Epithelial cell of proximal tubule (primary cell): ENCODE measurements around the gene VWA3A. TPM values are rescaled to one million over a fixed set of nuclear protein-coding genes. Genes with fewer than 3 reads are reported as not detected.
"Not testable (repeated sequence)": the region's sequence is repeated elsewhere in the genome, so short reads cannot be mapped to it uniquely, and the experiment has no call there.

Source experiments
- DNase-seq: peaks from one replicate; pipeline ENCODE4 v3.0.0-alpha.2; 2011; ENCODE audit warnings: low read depth
- H3K4me3 ChIP-seq: 2 replicates; pipeline ENCODE4 v1.5.1; 2011; ENCODE audit warnings: low read depth, mild to moderate bottlenecking, low read length
- total RNA-seq: library from RNA; depleted of rRNA; stranded (reverse); fragments of >200 nt; gene quantifications from 2 replicates; pipeline ENCODE4 v1.2.3, GENCODE V29; 2015
- TF ChIP-seq, protein P1 (sequence below): conservative IDR thresholded peaks from 2 replicates; pipeline ENCODE4 v1.5.1; 2012; ENCODE audit warnings: low read depth, mild to moderate bottlenecking, low read length

VWA3A gene
- total RNA-seq, 1 donor from 2014 or later = under 0.01 TPM

DNA sequence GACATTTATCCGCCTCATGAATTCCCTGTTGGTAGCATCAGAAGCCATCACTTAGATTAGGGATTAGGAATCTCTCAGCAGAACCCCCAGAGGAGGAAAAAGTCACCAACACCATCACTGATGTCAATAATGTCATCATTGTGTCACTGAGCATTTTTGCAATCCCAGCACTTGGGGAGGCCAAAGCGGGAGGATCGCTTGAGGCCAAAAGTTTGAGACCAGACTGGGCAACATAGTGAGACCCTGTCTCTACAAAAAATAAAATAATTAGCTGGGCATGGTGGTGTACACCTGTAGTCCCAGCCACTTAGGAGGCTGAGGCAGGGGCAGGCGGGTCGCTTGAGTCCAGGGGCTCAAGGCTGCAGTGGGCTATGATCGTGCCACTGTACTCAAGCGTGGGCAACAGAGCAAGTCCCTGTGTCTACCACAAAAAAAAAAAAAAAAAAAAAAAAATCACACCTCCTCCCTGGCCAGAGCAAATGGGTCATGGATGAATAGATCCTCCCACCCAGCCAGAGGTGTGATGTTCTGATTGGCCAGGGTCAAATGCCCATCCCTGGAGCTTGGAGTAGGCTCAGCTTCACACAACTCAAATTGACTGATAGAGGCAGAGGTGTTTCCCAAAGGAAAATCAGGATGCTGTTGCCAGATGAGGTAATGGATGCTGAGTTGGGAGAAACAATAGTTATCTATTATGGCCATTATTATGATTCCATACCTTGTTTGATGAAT, 31.6 kb downstream of the VWA3A start:
- DNase-seq = no peak
- no peak overlapping the region for H3K4me3 ChIP-seq
- TF ChIP-seq, protein P1, sequence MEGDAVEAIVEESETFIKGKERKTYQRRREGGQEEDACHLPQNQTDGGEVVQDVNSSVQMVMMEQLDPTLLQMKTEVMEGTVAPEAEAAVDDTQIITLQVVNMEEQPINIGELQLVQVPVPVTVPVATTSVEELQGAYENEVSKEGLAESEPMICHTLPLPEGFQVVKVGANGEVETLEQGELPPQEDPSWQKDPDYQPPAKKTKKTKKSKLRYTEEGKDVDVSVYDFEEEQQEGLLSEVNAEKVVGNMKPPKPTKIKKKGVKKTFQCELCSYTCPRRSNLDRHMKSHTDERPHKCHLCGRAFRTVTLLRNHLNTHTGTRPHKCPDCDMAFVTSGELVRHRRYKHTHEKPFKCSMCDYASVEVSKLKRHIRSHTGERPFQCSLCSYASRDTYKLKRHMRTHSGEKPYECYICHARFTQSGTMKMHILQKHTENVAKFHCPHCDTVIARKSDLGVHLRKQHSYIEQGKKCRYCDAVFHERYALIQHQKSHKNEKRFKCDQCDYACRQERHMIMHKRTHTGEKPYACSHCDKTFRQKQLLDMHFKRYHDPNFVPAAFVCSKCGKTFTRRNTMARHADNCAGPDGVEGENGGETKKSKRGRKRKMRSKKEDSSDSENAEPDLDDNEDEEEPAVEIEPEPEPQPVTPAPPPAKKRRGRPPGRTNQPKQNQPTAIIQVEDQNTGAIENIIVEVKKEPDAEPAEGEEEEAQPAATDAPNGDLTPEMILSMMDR = no peak

DNA sequence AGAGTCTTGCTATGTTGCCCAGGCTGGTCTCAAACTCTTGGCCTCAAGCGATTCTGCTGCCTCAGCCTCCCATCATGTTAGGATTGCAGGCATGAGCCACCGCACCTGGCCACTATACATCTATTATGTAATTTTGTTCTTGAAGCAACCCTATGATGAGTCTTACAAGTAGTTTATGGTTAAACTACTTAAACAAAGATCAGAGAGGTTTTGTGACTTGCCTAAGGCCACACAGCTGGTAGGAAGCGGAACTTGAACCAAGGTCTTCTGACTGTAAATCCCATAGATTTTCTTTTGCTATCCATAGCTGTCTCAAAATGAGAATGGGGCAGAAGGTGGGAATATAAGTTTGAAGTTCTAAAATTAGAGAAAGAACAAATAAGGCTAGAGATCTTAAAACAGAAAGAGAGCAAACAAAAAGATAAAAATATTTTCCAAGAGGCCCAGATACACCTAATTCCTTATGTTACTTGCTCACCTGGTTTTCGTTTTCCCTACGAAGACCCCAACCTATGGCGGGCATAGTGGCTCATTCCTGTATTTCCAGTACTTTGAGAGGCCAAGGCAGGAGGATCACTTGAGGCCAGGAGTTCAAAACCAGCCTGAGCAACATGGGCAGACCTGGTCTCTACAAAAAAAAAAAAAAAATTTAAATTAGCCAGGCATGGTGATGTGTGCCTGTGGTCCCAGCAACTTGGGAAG, 32.4 kb downstream of the VWA3A start:
- no peak for DNase-seq
- TF ChIP-seq, protein P1 = no peak
- H3K4me3 ChIP-seq = no peak overlapping the region

DNA sequence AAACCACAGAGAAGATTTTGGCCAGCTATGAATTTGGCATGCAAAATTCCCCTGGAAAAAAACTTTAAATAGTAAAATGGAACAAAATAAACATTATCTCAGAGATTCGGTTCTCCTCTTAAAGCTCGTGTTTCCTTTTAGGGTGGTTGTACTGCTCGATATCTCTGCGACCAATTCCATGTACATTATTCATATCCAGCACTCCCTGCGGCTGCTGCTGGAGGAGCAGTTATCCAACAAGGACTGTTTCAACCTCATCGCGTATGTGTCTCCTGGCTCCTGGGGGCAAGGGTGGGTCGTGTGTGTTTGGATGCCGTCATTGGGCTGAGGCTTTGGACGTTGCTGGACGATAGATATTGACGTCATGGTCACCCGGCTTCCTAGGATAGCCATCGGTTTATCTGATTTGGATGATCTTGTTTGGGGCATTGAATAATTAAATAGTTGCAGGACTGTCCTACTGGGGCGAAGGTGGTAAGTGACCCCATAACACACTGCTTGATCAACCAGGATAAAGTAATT, 33.8 kb downstream of the VWA3A start:
- DNase-seq = no peak
- TF ChIP-seq, protein P1 = no peak
- H3K4me3 ChIP-seq = no peak overlapping the region

DNA sequence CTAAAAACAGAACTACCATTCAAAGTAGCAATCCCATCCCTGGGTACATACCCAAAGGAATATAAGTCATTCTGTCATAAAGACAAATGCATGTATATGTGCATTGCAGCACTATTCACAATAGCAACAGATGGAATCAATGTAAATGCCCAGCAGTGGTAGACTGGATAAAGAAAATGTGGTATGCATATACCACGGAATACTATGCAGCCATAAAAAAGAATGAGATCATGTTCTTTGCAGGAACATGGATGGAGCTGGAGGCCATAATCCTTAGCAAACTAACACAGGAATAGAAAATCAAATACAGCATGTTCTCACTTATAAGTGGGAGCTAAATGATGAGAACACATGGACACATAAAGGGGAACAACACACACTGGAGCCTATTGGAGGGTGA, 36.2 kb downstream of the VWA3A start:
- not testable (repeated sequence) for H3K4me3 ChIP-seq, DNase-seq

DNA sequence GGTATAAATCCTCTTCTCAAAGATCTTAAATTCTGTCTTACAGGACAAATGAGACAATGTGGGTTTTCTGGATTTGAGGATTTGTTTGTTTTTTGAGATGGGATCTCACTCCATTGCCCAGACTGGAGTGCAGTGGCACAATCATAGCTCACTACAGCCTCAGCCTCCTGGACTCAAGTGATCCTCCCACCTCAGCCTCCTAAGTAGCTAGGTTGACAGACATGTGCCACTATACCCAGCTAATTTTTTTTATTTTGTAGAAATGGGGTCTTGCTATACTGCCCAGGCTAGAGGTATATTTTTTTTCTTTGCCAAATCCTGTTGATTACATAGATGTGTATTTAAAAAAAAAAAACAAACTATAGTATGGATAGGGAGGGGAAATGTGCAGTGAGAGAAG, 38.2 kb downstream of the VWA3A start:
- no peak for DNase-seq
- no peak overlapping the region for H3K4me3 ChIP-seq
- TF ChIP-seq, protein P1 = no peak

DNA sequence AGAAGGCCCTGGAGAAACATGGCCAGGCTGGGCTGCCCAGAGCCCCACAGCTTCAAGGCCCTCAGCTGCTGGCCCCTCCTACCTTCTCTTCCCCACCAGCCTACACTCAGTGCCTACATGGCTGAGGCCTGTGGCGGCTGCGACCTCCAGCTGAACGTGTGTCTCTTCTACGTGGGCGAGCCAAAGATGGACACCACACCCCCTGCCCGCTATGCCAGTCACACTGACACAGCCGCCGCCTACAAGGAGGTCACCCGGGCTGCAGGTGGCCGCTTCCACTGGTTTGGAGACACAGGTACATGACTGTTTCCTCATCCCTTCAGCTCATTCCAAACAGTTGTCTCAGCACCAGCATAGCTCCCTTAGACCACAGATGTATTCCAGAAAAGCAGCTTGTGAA, 40.5 kb downstream of the VWA3A start:
- TF ChIP-seq, protein P1 = no peak
- no peak for DNase-seq

DNA sequence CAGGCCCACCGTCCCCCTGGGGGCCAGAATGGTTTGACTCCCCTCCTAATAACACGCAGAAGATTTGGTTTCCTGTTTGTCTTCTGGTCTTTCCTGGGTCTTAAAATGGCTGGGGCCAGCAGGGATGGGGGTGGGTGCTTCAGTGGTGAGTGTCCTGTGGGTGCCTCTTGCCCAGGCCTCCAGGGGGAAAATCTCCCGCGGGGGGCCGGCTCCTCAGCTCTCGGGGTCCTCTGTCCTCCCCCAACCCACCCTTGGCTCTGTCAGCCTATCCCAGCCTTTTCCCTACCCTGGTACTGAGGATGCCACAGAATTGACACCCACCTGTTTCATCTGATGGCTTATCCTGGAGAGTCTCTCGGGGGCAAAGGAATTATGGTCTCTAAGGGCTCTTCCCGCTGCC, 46.1 kb downstream of the VWA3A start:
- H3K4me3 ChIP-seq = no peak overlapping the region
- DNase-seq = no peak
- TF ChIP-seq, protein P1 = no peak

More for the DNA sequence above, 40.5 kb downstream of the VWA3A start:
- no peak overlapping the region for H3K4me3 ChIP-seq
